Hepatocyte (in vitro differentiated cells): ENCODE results near the gene OR5A1. TPM values are rescaled to one million over a fixed set of nuclear protein-coding genes. Genes with fewer than 3 reads are reported as not detected.
"Not testable (repeated sequence)": the region's sequence is repeated elsewhere in the genome, so short reads cannot be mapped to it uniquely, and the experiment has no call there.

ENCODE experiments used
- DNase-seq: peaks from one replicate; pipeline ENCODE4 v3.0.0-alpha.2; 2016; ENCODE audit warnings: low spot score
- H2AFZ ChIP-seq: fragments of 200-600 bp; sonication (generic); 2 replicates; pipeline ENCODE4 v1.6.0; 2016; ENCODE audit warnings: antibody characterized with exemption, mild to moderate bottlenecking
- H3K27ac ChIP-seq: fragments of 200-600 bp; sonication (generic); 2 replicates; pipeline ENCODE4 v1.5.1; 2016; ENCODE audit warnings: mild to moderate bottlenecking
- H3K27me3 ChIP-seq: fragments of 200-600 bp; sonication (generic); 2 replicates; pipeline ENCODE4 v1.6.1; 2016
- H3K36me3 ChIP-seq: fragments of 200-600 bp; sonication (generic); replicated peaks from 2 replicates; pipeline ENCODE4 v1.5.1; 2016; ENCODE audit warnings: low read depth; ENCODE audit not compliant: insufficient read depth
- H3K4me1 ChIP-seq: fragments of 200-600 bp; sonication (generic); 2 replicates; pipeline ENCODE4 v1.5.1; 2016; ENCODE audit warnings: mild to moderate bottlenecking, moderate library complexity; ENCODE audit not compliant: insufficient read depth
- H3K4me2 ChIP-seq: fragments of 200-600 bp; sonication (generic); 2 replicates; pipeline ENCODE4 v1.6.0; 2016
- H3K4me3 ChIP-seq: fragments of 200-600 bp; sonication (generic); 2 replicates; pipeline ENCODE4 v1.5.1; 2016; ENCODE audit warnings: mild to moderate bottlenecking
- H3K79me2 ChIP-seq: fragments of 200-600 bp; sonication (generic); 2 replicates; pipeline ENCODE4 v1.6.0; 2017; ENCODE audit warnings: mild to moderate bottlenecking
- H3K9me2 ChIP-seq: fragments of 200-600 bp; sonication (generic); replicated peaks from 2 replicates; pipeline ENCODE4 v1.6.0; 2017; ENCODE audit warnings: mild to moderate bottlenecking; ENCODE audit not compliant: insufficient read depth
- H3K9me3 ChIP-seq: fragments of 200-600 bp; sonication (generic); 2 replicates; pipeline ENCODE4 v1.5.1; 2016; ENCODE audit warnings: low read depth, mild to moderate bottlenecking
- H4K20me1 ChIP-seq: fragments of 200-600 bp; sonication (generic); 2 replicates; pipeline ENCODE4 v1.6.0; 2016; ENCODE audit warnings: mild to moderate bottlenecking; ENCODE audit not compliant: insufficient read depth, poor library complexity, severe bottlenecking
- CTCF ChIP-seq: fragments of 200-600 bp; sonication (generic); IDR thresholded peaks from 2 replicates; pipeline ENCODE4 v1.5.1; 2016; ENCODE audit warnings: antibody characterized with exemption, mild to moderate bottlenecking; ENCODE audit not compliant: poor library complexity
- EZH2 ChIP-seq: fragments of 200-600 bp; sonication (generic); IDR thresholded peaks from 2 replicates; pipeline ENCODE4 v1.6.1; 2016; ENCODE audit warnings: antibody characterized with exemption, mild to moderate bottlenecking, borderline replicate concordance
- EZH2phosphoT487 ChIP-seq: fragments of 200-600 bp; sonication (generic); IDR thresholded peaks from one replicate; pipeline ENCODE4 v1.6.1; 2018; ENCODE audit warnings: antibody characterized with exemption, mild to moderate bottlenecking, low read depth, moderate library complexity; ENCODE audit not compliant: unreplicated experiment, severe bottlenecking
- WGBS: methylation state at CpG from one replicate; pipeline ENCODE4 v1.1.6; 2016; ENCODE audit warnings: low lambda C conversion rate; ENCODE audit errors: missing lambda C conversion rate; 5-methylcytosine and 5-hydroxymethylcytosine counted together
- polyA plus RNA-seq: library from polyadenylated mRNA; unstranded; fragments of >200 nt; fragmentation: Nextera tagmentation; extraction: Ambion mirVana; gene quantifications from 2 replicates; pipeline ENCODE4 v1.2.1, GENCODE V29; 2016
- total RNA-seq: library from RNA; depleted of rRNA; stranded (reverse); fragments of >200 nt; gene quantifications from 2 replicates; pipeline ENCODE4 v1.2.3, GENCODE V29; 2014

The OR5A1 gene
- total and polyA plus RNA-seq, 2 experiments from 2014 or later: not detected

GRCh38 chr11:59437770-59438169 is 1.5 kb downstream of the OR5A1 start:
- no peaks in the 10 kb centered on the region for H3K4me1 ChIP-seq
- no peaks in the 10 kb centered on the region for H4K20me1 ChIP-seq
- TF ChIP-seq EZH2 (no peak), EZH2phosphoT487 (no peak), CTCF (no peak)
- no peak for DNase-seq
- H3K27me3 ChIP-seq: no peaks in the 10 kb centered on the region
- no peaks in the 10 kb centered on the region for H3K36me3 ChIP-seq
- no peaks in the 10 kb centered on the region for H3K9me3 ChIP-seq
- H3K27ac ChIP-seq: no peak overlapping the region
- H2AFZ ChIP-seq: no peak overlapping the region
- no peaks in the 10 kb centered on the region for H3K9me2 ChIP-seq
- H3K79me2 ChIP-seq: no peaks in the 10 kb centered on the region
- 77% methylated on average over 7 of the region's 7 CpGs for WGBS
- H3K4me2 ChIP-seq: no peak overlapping the region
- H3K4me3 ChIP-seq: no peak overlapping the region

GRCh38 chr11:59445624-59446023 is 9.4 kb downstream of the OR5A1 start:
- H3K4me2 ChIP-seq, H3K36me3 ChIP-seq, H3K9me3 ChIP-seq, DNase-seq, H2AFZ ChIP-seq, H3K27me3 ChIP-seq, H3K4me1 ChIP-seq, H3K27ac ChIP-seq, H3K79me2 ChIP-seq, H3K4me3 ChIP-seq, H4K20me1 ChIP-seq, H3K9me2 ChIP-seq: not testable (repeated sequence)
- 88% methylated on average over 1 of the region's 1 CpG for WGBS

GRCh38 chr11:59448484-59448883 is 12.2 kb downstream of the OR5A1 start:
- Histone ChIP-seq H3K9me3 (no peaks in the 10 kb centered on the region), H3K4me1 (no peaks in the 10 kb centered on the region), H3K27me3 (no peaks in the 10 kb centered on the region), H3K4me3 (no peak overlapping the region), H4K20me1 (no peaks in the 10 kb centered on the region), H3K79me2 (no peaks in the 10 kb centered on the region), H2AFZ (no peak overlapping the region), H3K4me2 (no peak overlapping the region), H3K9me2 (no peaks in the 10 kb centered on the region), H3K27ac (no peak overlapping the region), H3K36me3 (no peaks in the 10 kb centered on the region)
- TF ChIP-seq CTCF: no peak
- no peak for TF ChIP-seq EZH2
- no peak for TF ChIP-seq EZH2phosphoT487
- 80% methylated on average over 2 of the region's 2 CpGs for WGBS
- no peak for DNase-seq

- Histone ChIP-seq H3K27me3 (no peaks in the 10 kb centered on the region), H3K4me1 (peaks cover 3% of the 10 kb centered on the region), H3K79me2 (no peaks in the 10 kb centered on the region), H2AFZ (no peak within 1 kb of the TSS), H3K4me2 (no peak within 1 kb of the TSS), H3K4me3 (no peak within 1 kb of the TSS), H3K27ac (no peak within 1 kb of the TSS), H3K9me2 (no peaks in the 10 kb centered on the region), H3K36me3 (no peaks in the 10 kb centered on the region), H3K9me3 (no peaks in the 10 kb centered on the region), H4K20me1 (no peaks in the 10 kb centered on the region)
- DNase-seq: no peak
- TF ChIP-seq EZH2: no peak
- no peak for TF ChIP-seq EZH2phosphoT487
- no peak for TF ChIP-seq CTCF
- WGBS: 95% methylated on average over 2 of the region's 2 CpGs
Measured at GRCh38 chr11:59456661-59457060, 20.4 kb downstream of the OR5A1 start, which contains the start of gene OR4D6. OR4D6 (plus strand) TSS chr11:59456961; CDS start chr11:59456961, 0 bp downstream.
